Measurements from ENCODE around the gene KLHL29.

DNA sequence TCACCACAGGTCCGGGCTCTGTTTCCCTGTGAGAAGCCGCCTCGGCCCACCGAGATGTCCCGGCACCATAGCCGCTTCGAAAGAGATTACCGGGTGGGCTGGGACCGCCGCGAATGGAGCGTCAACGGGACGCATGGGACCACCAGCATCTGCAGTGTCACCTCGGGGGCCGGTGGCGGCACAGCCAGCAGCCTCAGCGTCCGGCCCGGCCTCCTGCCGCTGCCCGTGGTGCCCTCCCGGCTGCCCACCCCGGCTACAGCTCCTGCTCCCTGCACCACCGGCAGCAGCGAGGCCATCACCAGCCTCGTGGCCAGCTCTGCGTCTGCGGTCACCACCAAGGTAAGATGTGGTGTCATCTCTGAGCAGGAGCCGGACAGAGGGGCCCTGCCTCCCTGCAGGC is 177.2 kb downstream of the KLHL29 start:
- TF ChIP-seq, protein P1, sequence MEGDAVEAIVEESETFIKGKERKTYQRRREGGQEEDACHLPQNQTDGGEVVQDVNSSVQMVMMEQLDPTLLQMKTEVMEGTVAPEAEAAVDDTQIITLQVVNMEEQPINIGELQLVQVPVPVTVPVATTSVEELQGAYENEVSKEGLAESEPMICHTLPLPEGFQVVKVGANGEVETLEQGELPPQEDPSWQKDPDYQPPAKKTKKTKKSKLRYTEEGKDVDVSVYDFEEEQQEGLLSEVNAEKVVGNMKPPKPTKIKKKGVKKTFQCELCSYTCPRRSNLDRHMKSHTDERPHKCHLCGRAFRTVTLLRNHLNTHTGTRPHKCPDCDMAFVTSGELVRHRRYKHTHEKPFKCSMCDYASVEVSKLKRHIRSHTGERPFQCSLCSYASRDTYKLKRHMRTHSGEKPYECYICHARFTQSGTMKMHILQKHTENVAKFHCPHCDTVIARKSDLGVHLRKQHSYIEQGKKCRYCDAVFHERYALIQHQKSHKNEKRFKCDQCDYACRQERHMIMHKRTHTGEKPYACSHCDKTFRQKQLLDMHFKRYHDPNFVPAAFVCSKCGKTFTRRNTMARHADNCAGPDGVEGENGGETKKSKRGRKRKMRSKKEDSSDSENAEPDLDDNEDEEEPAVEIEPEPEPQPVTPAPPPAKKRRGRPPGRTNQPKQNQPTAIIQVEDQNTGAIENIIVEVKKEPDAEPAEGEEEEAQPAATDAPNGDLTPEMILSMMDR (IDR thresholded peaks at IDR 0.05; ENCODE audit: poor library complexity, severe bottlenecking), result no peak
- TF ChIP-seq EZH2 (IDR thresholded peaks at IDR 0.05; ENCODE audit: borderline replicate concordance, insufficient read depth, low read length, poor library complexity, severe bottlenecking) (no peak), POLR2AphosphoS5 (IDR thresholded peaks at IDR 0.05) (no peak), TAF1 (IDR thresholded peaks at IDR 0.05; ENCODE audit: low read depth) (no peak), EP300 (conservative IDR thresholded peaks at IDR 0.05; ENCODE audit: poor library complexity, severe bottlenecking) (no peak), MXI1 (conservative IDR thresholded peaks at IDR 0.05; ENCODE audit: poor library complexity, severe bottlenecking) (no peak), RAD21 (conservative IDR thresholded peaks at IDR 0.05) (no peak), SMC3 (conservative IDR thresholded peaks at IDR 0.05; ENCODE audit: poor library complexity) (no peak)
- TF ChIP-seq, protein P2, sequence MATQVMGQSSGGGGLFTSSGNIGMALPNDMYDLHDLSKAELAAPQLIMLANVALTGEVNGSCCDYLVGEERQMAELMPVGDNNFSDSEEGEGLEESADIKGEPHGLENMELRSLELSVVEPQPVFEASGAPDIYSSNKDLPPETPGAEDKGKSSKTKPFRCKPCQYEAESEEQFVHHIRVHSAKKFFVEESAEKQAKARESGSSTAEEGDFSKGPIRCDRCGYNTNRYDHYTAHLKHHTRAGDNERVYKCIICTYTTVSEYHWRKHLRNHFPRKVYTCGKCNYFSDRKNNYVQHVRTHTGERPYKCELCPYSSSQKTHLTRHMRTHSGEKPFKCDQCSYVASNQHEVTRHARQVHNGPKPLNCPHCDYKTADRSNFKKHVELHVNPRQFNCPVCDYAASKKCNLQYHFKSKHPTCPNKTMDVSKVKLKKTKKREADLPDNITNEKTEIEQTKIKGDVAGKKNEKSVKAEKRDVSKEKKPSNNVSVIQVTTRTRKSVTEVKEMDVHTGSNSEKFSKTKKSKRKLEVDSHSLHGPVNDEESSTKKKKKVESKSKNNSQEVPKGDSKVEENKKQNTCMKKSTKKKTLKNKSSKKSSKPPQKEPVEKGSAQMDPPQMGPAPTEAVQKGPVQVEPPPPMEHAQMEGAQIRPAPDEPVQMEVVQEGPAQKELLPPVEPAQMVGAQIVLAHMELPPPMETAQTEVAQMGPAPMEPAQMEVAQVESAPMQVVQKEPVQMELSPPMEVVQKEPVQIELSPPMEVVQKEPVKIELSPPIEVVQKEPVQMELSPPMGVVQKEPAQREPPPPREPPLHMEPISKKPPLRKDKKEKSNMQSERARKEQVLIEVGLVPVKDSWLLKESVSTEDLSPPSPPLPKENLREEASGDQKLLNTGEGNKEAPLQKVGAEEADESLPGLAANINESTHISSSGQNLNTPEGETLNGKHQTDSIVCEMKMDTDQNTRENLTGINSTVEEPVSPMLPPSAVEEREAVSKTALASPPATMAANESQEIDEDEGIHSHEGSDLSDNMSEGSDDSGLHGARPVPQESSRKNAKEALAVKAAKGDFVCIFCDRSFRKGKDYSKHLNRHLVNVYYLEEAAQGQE (IDR thresholded peaks at IDR 0.05; ENCODE audit: borderline replicate concordance), result no peak
